Activated naive CD8-positive, alpha-beta T cell treated with anti-CD3 and anti-CD28 coated beads, Interleukin-2, amount 50 U/mL, for 16 hours (primary cell): ENCODE results near the gene KCNMA1.

ENCODE experiments used
- DNase-seq: peaks from one replicate; pipeline ENCODE4 v3.0.0-alpha.2; 2020; ENCODE audit warnings: low read depth, low spot score

The KCNMA1 gene

GRCh38 chr10:77510294-77510693 lies 127.3 kb downstream of the KCNMA1 start:
- no peak for DNase-seq

GRCh38 chr10:77509391-77509790 lies 128.2 kb downstream of the KCNMA1 start:
- DNase-seq, result no peak

GRCh38 chr10:77507291-77507880 lies 130.2 kb downstream of the KCNMA1 start:
- no peak for DNase-seq

GRCh38 chr10:77506517-77507200 lies 130.9 kb downstream of the KCNMA1 start:
- no peak for DNase-seq

GRCh38 chr10:77505431-77506334 lies 131.9 kb downstream of the KCNMA1 start:
- no peak for DNase-seq

- no peak for DNase-seq
Observed at GRCh38 chr10:77504873-77505257, 132.7 kb downstream of the KCNMA1 start.

GRCh38 chr10:77504196-77504872 lies 133.3 kb downstream of the KCNMA1 start:
- no peak for DNase-seq

- DNase-seq, result no peak
Observed at GRCh38 chr10:77501846-77502261, 135.8 kb downstream of the KCNMA1 start.

GRCh38 chr10:77501152-77501845 lies 136.3 kb downstream of the KCNMA1 start:
- DNase-seq, result no peak

GRCh38 chr10:77500754-77501151 lies 136.9 kb downstream of the KCNMA1 start:
- no peak for DNase-seq

- no peak for DNase-seq
Observed at GRCh38 chr10:77498829-77499228, 138.8 kb downstream of the KCNMA1 start.

GRCh38 chr10:77498210-77498609 lies 139.4 kb downstream of the KCNMA1 start:
- no peak for DNase-seq

- DNase-seq, result no peak
Observed at GRCh38 chr10:77497748-77498147, 139.9 kb downstream of the KCNMA1 start.

- DNase-seq, result no peak
Observed at GRCh38 chr10:77496941-77497420, 140.6 kb downstream of the KCNMA1 start.

GRCh38 chr10:77494756-77495541 lies 142.7 kb downstream of the KCNMA1 start:
- DNase-seq, result no peak

- DNase-seq, result no peak
Observed at GRCh38 chr10:77494327-77494726, 143.3 kb downstream of the KCNMA1 start.

GRCh38 chr10:77493851-77494261 lies 143.8 kb downstream of the KCNMA1 start:
- DNase-seq, result no peak

GRCh38 chr10:77493239-77493806 lies 144.3 kb downstream of the KCNMA1 start:
- no peak for DNase-seq

- DNase-seq, result no peak
Observed at GRCh38 chr10:77492368-77492994, 145.1 kb downstream of the KCNMA1 start.
